Measurements from ENCODE around the gene HSP90B1.

Gene HSP90B1

GRCh38 chr12:103887738-103888137, 42.5 kb upstream of the HSP90B1 start:
- no peaks in the 10 kb centered on the region for H4K20me1 ChIP-seq (ENCODE audit: insufficient read depth, low read length)
- H3K27ac ChIP-seq (ENCODE audit: low read depth, low read length, poor library complexity, severe bottlenecking), result no peak overlapping the region
- no peak overlapping the region for H2AFZ ChIP-seq (ENCODE audit: low read length)
- no peaks in the 10 kb centered on the region for H3K4me1 ChIP-seq (ENCODE audit: insufficient read depth, low read length, severe bottlenecking)
- H3K9me3 ChIP-seq (ENCODE audit: low read length), result no peaks in the 10 kb centered on the region
- H3K9ac ChIP-seq (ENCODE audit: low read length), result no peak overlapping the region
- H3K9me2 ChIP-seq (ENCODE audit: low read depth, low read length), result no peaks in the 10 kb centered on the region
- H3K36me3 ChIP-seq (ENCODE audit: insufficient read depth, low read length), result no peaks in the 10 kb centered on the region
- H3K27me3 ChIP-seq (ENCODE audit: insufficient read depth, low read length), result no peaks in the 10 kb centered on the region
- no peak for TF ChIP-seq EZH2 (IDR thresholded peaks at IDR 0.05; ENCODE audit: borderline replicate concordance, low read length)
- no peak overlapping the region for H3K4me2 ChIP-seq (ENCODE audit: low read length)
- H3K4me3 ChIP-seq (ENCODE audit: low read depth, low read length, poor library complexity, severe bottlenecking), result no peak overlapping the region
- H3F3A ChIP-seq (ENCODE audit: insufficient read depth, low read length), result no peaks in the 10 kb centered on the region
- no peaks in the 10 kb centered on the region for H3K79me2 ChIP-seq (ENCODE audit: insufficient read depth, low read length)

GRCh38 chr12:103897316-103897715, 32.9 kb upstream of the HSP90B1 start:
- Histone ChIP-seq H3K9me2 (ENCODE audit: low read depth, low read length) (no peaks in the 10 kb centered on the region), H4K20me1 (ENCODE audit: insufficient read depth, low read length) (no peaks in the 10 kb centered on the region), H3K27me3 (ENCODE audit: insufficient read depth, low read length) (no peaks in the 10 kb centered on the region), H3K4me1 (ENCODE audit: insufficient read depth, low read length, severe bottlenecking) (no peaks in the 10 kb centered on the region), H3K4me2 (ENCODE audit: low read length) (no peak overlapping the region), H3K9me3 (ENCODE audit: low read length) (no peaks in the 10 kb centered on the region), H3K4me3 (ENCODE audit: low read depth, low read length, poor library complexity, severe bottlenecking) (no peak overlapping the region), H3K9ac (ENCODE audit: low read length) (no peak overlapping the region), H3K27ac (ENCODE audit: low read depth, low read length, poor library complexity, severe bottlenecking) (no peak overlapping the region), H3K36me3 (ENCODE audit: insufficient read depth, low read length) (no peaks in the 10 kb centered on the region), H3K79me2 (ENCODE audit: insufficient read depth, low read length) (no peaks in the 10 kb centered on the region), H2AFZ (ENCODE audit: low read length) (no peak overlapping the region), H3F3A (ENCODE audit: insufficient read depth, low read length) (no peaks in the 10 kb centered on the region)
- no peak for TF ChIP-seq EZH2 (IDR thresholded peaks at IDR 0.05; ENCODE audit: borderline replicate concordance, low read length)
- TF ChIP-seq CTCF (IDR thresholded peaks at IDR 0.05; ENCODE audit: low read length), result no peak

GRCh38 chr12:103901518-103902173, 28.6 kb upstream of the HSP90B1 start:
- Histone ChIP-seq H3K9ac (ENCODE audit: low read length) (no peak overlapping the region), H3F3A (ENCODE audit: insufficient read depth, low read length) (no peaks in the 10 kb centered on the region), H3K27me3 (ENCODE audit: insufficient read depth, low read length) (no peaks in the 10 kb centered on the region), H3K9me3 (ENCODE audit: low read length) (no peaks in the 10 kb centered on the region), H3K36me3 (ENCODE audit: insufficient read depth, low read length) (no peaks in the 10 kb centered on the region), H3K9me2 (ENCODE audit: low read depth, low read length) (no peaks in the 10 kb centered on the region), H3K4me2 (ENCODE audit: low read length) (no peak overlapping the region), H3K4me3 (ENCODE audit: low read depth, low read length, poor library complexity, severe bottlenecking) (no peak overlapping the region), H2AFZ (ENCODE audit: low read length) (no peak overlapping the region), H3K79me2 (ENCODE audit: insufficient read depth, low read length) (no peaks in the 10 kb centered on the region), H4K20me1 (ENCODE audit: insufficient read depth, low read length) (no peaks in the 10 kb centered on the region), H3K4me1 (ENCODE audit: insufficient read depth, low read length, severe bottlenecking) (no peaks in the 10 kb centered on the region), H3K27ac (ENCODE audit: low read depth, low read length, poor library complexity, severe bottlenecking) (no peak overlapping the region)
- TF ChIP-seq CTCF (IDR thresholded peaks at IDR 0.05; ENCODE audit: low read length), result no peak
- no peak for TF ChIP-seq EZH2 (IDR thresholded peaks at IDR 0.05; ENCODE audit: borderline replicate concordance, low read length)

GRCh38 chr12:103903993-103904392, 26.2 kb upstream of the HSP90B1 start:
- Histone ChIP-seq H3K4me3 (ENCODE audit: low read depth, low read length, poor library complexity, severe bottlenecking) (no peak overlapping the region), H3K4me2 (ENCODE audit: low read length) (no peak overlapping the region), H3F3A (ENCODE audit: insufficient read depth, low read length) (no peaks in the 10 kb centered on the region), H3K36me3 (ENCODE audit: insufficient read depth, low read length) (no peaks in the 10 kb centered on the region), H3K9ac (ENCODE audit: low read length) (no peak overlapping the region), H3K79me2 (ENCODE audit: insufficient read depth, low read length) (no peaks in the 10 kb centered on the region), H3K4me1 (ENCODE audit: insufficient read depth, low read length, severe bottlenecking) (no peaks in the 10 kb centered on the region), H3K27me3 (ENCODE audit: insufficient read depth, low read length) (no peaks in the 10 kb centered on the region), H4K20me1 (ENCODE audit: insufficient read depth, low read length) (no peaks in the 10 kb centered on the region), H3K27ac (ENCODE audit: low read depth, low read length, poor library complexity, severe bottlenecking) (no peak overlapping the region), H2AFZ (ENCODE audit: low read length) (no peak overlapping the region), H3K9me2 (ENCODE audit: low read depth, low read length) (no peaks in the 10 kb centered on the region), H3K9me3 (ENCODE audit: low read length) (no peaks in the 10 kb centered on the region)
- TF ChIP-seq EZH2 (IDR thresholded peaks at IDR 0.05; ENCODE audit: borderline replicate concordance, low read length), result no peak
- no peak for TF ChIP-seq CTCF (IDR thresholded peaks at IDR 0.05; ENCODE audit: low read length)

Measured in OCI-LY1 (cell line).